ENCODE results near the gene TMEM259.

Gene TMEM259

DNA sequence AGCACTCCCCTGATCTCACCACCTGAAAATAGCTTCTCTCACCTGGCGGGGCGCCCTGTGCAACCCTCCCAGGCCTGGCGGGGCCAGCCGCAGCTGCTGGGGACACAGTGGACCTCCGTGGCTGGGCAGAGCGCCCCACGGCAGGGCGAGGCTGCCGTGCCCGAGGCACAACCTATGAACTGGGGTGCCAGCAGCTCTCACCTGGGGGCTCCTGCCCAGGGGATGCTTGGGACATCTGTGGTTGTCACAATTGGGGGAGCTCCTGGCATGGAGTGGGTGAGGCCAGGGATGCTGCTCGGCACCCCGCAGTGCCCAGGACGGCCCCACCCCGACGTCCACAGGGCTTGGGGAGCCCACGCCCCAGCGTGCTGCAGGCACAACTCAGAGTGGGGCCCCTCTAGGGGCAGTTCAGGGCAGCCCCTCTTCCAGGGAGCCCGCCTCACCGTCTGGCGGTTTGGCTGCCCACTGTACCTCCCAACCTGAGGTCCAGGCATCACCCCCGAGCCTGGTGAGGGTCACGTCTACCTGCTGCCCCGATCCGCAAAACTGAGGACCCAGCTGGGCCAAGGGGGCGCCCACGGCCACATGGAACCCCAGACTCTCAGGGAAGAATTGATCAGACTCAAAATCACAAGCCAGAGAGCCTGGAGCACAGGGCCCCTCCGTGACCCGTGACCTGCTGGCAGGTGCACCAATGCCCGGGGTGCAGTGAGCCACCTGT, 5.7 kb downstream of the TMEM259 start:
- no peak for DNase-seq

DNA sequence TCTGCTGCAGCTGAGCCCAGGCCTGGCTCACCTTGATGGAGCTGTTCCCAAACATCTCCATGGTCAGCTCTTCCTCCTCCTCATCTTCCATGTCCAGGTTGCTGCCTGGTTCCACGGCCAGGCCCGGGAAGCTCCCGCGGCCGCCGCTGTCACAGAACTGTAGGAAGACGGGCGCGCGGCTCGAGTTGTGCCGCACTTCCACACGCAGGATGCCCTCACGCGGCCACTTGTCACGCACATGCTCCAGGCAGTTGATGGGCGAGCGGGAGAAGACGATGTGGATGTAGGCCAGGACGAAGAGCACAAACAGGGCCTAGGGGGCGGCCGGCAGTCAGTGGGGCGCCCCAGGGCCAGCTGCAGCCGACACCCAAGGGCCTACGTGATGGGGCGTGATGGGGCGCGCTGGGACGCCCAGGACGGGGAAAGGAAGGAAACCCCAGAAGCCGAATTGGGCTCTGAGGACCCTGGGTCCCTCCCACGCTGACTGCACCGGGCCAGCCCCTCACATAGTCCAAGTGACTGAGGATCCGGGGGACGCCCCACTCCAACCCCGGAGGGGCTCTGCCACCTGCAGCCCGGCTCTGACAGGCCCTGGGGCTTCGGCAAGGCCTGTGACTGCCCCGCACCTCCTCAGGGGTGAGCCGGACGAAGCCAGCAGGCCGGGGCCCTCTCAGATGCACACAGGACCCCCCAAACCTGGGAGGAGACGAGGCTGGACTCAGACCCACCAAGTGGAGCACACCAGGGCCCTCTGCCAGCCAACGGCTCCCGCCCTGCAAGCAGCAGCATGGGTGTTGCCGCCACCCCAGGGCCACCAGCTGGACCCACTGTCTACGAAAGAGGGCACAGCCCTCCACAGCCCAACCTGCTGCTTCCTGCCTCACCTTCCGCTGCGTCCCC, 6.5 kb downstream of the TMEM259 start:
- DNase-seq: no peak

DNA sequence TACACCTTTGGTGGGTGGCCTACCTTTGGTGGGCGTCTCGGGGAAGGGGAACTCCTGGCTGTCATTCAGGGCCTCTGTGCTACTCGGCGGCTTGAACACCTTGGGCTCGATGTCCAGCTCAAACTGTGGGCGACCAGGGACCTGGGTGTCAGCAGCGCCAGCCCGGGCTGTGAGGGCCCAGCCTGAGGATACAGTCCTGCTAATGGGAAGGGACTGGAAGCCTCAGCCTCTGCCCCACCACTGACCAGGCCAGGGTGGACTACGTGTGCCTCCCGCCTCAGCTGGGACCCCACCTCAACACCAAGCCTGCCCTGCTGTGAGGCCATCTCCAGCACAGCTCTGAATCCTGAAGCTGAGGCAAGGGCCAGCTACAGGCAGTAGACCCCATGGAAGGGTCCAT, 7.7 kb downstream of the TMEM259 start:
- no peak for DNase-seq

DNA sequence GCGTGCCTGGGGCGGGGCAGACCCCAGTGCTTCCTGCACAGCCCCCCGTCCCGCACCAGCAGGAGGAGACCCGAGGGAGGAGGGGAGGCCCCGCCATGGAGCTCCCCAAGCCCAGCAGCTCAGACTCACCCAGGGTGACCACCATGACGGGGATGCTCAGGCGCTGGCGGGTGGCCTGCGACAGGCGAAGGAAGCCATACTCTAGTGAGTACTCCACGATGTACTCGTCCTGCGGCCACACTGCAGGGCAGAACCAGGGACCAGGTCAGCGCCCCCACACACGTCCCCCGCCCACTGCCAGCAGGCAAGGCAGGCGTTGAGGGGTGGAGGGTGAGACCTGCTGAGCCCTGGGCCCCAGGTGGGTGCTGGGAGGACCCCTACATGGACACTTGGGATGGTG, 8.6 kb downstream of the TMEM259 start:
- DNase-seq: no peak

DNA sequence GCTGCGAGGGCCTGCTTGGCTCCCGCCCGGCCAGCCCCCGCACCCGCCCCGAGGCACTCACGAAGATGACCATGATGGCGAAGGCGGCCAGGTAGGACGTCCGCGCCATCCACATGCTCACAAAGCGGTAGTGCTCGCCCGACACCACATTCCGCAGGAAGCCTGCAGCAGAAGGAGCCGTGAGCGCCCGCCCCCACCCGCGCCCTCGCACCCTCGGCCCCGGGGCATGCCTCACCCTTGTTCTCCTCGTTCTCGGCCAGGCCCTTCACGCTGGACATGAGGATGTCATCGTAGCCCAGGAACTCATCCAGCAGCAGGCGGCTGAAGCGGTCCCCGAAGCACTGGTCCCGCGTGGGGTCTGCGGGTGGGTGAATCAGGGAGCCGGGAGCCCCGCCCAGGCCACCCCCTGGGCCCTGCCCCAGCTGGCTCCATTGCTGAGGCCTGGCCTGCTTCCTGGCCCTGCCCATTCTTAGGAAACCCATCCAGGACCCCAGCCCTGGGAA, 9.0 kb downstream of the TMEM259 start:
- no peak for DNase-seq

DNA sequence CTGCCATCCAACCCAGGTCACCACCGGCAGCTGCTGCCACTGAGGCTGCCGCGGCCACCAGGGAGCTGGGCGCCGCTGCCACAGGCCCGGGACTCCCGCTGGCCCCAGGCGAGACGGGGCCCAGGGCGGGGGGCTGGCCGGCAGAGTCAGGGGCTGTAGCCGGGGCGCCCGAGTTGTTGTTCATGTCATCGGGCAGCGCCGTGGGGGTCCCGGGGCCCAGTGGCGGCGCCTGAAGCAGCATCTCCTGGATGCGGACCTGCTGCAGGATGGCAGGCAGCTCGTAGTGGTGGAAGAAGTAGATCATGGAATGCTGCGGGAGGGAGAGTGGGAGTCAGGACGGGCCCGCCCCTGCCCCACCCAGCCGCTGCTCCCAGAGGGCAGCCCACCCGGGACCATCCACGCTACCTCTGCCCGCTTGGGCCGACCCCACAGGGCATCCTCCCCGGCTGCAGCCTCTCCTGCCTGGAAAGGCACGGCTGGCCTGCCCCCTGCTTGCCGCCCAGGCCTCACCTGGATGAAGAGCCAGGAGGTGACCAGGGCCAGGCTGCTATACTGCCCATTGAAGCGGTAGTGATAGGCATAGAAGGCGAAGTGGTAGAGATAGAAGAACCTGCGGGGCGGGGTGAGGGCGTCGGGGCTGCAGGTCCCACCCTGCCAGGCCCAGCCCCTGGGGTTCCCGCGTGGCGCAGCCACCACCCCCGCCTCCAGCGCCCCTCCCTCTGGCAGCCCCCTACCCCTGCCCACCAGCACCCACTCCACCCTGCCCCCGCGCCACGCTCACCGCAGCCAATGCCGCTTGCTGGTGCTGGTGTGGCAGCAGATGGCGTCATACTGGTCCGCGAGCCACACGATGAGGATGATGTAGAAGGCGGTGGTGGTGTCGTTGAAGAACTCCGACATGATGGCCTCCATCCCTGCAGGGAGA, 10.1 kb downstream of the TMEM259 start:
- no peak for DNase-seq

DNA sequence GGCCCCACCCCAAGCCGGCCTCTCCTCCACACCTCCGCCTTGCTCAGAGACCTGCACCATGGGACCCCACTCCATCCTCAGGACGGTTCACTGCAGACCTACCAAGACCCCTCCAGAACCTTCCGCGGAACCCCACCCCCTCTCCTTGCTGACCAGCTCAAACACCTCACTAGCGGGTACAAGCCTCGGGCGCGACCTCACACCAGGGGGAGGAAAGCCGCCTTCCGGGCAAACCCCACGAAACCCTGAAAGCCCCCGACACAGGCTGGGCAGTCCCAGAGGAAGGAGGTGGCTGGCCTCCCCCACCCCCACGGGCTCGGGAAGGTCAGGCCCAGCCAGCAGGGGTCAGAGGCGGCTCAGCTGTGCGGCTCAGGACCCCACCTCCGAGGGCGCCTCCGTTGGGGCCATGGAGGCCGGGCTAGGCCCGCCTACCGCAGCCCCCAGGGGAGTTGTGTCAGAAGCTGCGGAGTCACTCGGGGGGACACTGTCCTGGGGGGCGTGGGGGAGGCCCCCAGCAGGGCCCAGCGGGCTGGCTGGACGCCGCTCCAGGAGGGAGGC, 10.9 kb downstream of the TMEM259 start:
- no peak for DNase-seq

DNA sequence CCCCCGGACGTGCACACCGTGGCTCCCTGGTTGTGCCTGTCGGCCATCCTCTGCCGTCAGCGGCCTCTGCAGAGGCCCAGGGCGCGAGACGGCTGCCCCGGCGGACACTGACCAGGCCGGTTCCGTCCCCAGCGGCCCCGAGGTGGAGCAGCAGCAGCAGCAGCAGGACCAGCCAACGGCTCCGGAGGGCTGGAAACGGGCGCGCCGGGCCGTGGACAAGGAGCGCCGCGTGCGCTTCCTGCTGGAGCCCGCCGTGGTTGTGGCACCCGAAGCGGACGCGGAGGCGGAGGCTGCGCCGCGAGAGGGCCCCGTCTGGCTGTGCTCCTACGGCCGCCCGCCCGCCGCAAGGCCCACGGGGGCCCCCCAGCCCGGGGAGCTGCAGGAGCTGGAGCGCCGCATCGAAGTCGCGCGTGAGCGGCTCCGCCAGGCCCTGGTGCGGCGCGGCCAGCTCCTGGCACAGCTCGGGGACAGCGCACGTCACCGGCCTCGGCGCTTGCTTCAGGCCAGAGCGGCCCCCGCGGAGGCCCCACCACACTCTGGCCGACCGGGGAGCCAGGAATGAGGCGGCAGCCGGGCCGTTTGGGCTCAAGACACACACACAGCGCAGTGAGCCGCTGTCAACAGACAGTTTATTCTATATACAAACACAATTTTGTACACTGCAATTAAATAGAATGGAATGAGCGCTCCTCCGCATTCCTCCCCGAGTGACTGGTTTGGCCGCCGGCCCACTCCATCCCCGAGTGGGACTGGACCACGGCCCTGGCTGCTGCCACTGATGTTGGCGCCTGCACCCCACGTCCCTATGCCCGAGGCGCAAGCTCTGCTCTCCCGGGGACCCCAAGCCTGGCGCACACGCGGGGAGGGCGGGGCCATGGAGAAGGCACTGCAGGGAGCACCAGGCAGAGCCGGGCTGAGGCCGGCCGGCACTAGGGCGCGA, 11.6 kb downstream of the TMEM259 start:
- DNase-seq: no peak

DNA sequence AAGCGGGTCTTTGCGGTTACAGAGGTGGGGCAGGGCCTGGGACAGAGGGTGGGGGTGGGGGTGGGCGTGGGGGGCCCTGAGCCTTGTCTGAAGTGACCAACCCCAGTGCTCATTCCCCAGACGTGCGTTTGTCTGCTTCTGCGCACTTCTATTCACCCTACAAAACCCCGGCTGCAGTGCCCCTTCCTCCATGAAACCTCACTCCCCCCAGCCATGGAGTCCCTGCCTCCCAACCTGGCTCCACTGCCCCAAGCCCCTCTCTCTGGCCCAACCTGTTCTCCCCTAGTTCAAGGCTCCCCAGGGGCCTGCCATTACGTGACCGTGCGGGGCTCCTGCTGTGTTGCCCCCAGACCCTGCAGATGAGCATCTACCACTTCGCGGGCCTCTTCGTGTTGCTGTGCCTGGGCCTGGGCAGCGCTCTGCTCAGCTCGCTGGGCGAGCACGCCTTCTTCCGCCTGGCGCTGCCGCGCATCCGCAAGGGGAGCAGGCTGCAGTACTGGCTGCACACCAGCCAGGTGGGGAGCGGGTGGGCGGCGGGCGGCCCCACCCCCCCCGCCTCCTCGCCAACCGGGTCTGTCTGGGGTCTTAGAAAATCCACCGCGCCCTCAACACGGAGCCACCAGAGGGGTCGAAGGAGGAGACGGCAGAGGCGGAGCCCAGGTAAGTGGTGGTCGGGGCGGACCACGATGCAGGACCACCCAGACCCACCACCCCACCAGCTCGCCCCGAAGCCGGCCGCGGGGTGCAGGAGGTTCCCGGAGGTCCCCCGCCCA, 12.5 kb downstream of the TMEM259 start:
- no peak for DNase-seq

DNA sequence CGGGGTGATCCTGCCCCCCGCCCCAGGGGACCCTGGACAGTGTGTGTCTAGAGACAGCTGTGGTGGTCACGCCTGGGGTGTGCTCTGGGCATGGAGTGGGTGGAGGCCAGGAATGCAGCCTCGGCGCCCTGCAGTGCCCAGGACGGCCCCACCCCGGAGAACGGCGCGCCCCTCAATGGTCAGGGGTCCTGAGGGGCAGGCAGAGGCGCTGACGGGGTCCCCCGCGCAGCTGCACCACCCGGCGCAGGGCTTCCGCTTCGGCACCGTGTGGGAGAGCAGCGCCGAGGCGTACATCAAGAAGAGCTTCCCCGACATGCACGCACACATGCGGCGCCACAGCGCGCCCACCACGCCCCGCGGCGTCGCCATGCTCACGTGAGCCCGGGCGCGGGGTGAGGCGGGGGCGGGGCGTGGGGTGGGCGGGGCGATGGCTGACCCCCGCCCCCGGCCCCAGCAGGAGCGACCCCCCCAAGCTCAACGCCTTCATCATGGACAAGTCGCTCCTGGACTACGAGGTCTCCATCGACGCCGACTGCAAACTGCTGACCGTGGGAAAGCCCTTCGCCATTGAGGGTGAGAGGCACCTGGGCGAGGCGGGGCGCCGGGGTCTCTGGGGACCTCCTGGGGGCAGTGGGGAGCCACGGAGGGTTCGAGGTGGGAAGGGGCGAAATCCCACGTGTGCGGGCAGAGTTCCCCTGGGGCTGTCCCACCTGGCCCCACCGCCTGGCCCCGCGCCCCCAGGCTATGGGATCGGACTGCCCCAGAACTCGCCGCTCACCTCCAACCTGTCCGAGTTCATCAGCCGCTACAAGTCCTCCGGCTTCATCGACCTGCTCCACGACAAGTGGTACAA, 13.3 kb downstream of the TMEM259 start:
- DNase-seq: no peak

DNA sequence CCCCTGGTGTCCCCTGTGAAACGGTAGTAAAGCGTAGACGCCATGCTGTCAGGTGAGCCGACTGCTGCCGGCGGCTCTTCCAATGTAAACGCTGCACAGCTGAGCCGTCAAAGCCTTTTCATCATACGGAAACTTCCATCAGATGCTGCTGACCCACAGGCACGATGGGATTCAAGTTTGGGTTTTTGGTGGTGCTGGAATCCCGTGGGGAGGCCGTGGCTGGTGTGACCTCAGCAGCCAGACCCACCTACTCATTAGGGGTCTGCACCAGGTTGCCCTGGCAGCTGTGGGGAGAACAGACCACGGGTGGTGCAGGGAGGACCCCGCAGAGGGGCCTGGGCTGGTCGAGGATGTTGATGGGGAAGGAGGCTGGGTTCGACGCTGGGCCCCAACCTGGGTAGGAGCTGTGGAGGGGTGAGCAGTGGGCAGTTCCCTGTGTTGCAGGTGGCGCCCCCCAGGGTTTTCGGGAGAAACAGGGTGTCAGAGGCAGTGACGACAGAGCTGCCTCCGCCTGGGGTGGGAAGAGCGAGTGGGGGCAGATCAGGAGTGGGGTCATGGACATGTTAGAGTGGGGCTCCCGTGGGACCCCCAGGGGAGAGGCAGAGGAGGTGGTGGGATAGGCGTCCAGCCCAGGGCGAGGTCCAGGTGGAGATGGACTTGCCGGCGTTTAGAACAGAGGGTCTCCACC, 14.1 kb downstream of the TMEM259 start:
- no peak for DNase-seq

DNA sequence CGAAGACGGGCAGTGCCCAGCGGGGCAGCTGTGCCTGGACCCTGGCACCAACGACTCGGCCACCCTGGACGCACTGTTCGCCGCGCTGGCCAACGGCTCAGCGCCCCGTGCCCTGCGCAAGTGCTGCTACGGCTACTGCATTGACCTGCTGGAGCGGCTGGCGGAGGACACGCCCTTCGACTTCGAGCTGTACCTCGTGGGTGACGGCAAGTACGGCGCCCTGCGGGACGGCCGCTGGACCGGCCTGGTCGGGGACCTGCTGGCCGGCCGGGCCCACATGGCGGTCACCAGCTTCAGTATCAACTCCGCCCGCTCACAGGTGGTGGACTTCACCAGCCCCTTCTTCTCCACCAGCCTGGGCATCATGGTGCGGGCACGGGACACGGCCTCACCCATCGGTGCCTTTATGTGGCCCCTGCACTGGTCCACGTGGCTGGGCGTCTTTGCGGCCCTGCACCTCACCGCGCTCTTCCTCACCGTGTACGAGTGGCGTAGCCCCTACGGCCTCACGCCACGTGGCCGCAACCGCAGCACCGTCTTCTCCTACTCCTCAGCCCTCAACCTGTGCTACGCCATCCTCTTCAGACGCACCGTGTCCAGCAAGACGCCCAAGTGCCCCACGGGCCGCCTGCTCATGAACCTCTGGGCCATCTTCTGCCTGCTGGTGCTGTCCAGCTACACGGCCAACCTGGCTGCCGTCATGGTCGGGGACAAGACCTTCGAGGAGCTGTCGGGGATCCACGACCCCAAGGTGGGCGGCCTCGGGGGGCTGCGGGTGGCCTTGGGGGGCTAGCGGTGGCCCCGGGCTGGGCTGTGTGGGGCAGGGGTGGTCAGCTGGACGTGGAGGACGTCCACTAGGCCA, 15.9 kb downstream of the TMEM259 start:
- no peak for DNase-seq

DNA sequence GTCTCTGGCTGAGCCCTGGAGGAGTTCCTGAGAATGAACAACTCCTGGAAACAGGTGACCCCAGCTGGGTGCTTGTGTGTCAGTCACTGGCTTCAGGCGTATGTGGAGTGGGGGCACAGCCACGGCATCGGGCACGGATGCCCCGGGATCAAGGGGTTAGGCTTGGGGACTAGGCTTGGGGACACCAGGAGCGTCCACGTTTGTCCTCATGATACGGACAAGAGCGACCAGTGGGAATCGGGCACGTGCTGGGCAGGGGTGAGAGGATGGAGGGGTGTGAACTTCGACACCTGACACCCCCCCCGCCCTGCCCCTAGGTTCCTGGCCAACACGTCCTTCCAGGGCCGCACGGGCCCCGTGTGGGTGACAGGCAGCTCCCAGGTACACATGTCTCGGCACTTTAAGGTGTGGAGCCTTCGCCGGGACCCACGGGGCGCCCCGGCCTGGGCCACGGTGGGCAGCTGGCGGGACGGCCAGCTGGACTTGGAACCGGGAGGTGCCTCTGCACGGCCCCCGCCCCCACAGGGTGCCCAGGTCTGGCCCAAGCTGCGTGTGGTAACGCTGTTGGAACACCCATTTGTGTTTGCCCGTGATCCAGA, 16.6 kb downstream of the TMEM259 start:
- DNase-seq: no peak

DNA sequence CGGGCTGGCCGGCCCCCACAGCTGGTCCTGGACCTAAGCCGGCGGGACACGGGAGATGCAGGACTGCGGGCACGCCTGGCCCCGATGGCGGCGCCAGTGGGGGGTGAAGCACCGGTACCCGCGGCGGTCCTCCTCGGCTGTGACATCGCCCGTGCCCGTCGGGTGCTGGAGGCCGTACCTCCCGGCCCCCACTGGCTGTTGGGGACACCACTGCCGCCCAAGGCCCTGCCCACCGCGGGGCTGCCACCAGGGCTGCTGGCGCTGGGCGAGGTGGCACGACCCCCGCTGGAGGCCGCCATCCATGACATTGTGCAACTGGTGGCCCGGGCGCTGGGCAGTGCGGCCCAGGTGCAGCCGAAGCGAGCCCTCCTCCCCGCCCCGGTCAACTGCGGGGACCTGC, 17.6 kb downstream of the TMEM259 start:
- DNase-seq: no peak

DNA sequence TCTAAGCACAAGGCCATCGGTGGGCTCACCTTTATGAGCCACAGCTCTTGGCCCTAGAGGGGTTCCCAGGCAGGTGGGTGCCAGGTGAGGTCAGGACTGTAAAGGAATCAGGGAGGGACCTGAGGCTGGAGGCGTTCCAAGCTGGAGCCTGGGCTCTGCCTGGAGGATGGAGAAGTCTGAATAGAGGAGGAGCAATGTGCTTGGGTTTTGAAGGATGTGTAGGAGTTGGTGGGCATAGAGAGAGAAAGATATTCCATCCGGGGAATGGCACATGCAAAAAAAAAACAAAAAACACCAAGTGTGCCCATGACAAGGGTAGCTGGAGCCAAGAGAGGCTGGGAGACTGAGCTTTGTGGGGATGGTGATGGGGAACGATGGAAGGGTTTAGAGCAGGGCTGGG, 18.3 kb downstream of the TMEM259 start:
- no peak for DNase-seq

DNA sequence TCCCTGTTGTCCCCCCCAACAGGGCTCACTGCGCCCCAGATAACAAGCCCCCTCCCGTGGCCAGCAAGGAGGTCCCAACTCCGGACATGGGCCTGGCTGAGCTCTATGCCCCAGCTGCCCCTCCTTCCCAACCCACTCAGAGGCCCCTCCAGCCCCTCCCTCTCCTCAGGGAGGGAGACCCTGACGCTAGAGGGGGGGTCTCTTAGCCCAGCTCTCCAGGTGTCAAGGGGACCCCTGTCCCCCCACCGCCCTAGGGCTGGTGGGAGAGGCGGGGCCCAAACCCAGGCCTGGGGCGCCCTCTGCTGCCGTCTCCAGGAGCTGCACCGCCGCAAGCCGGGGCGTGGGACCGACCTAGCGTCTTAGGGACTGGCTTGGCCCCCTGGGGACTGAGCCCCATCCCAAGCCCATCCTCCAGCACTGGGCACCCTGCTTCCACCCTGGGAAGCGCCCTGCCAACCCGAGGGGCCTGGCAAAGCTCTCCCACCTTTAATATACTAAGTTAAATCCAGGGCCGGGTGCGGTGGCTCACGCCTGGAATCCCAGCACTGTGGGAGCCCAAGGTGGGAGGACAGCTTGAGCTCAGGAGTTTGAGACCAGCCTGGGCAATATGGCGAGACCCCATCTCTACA, 19.3 kb downstream of the TMEM259 start:
- DNase-seq: peak; percentile 65 to 74

Measured in activated CD4-positive, alpha-beta T cell treated with anti-CD3 and anti-CD28 coated beads for 4 hours (primary cell).